Measurements from ENCODE around the gene IQSEC3. TPM values are rescaled to one million over a fixed set of nuclear protein-coding genes. Genes with fewer than 3 reads are reported as not detected.
A peak's percentile ranks its signal among the peaks of the same experiment; 100 is the strongest.
"Not testable (repeated sequence)": the region's sequence is repeated elsewhere in the genome, so short reads cannot be mapped to it uniquely, and the experiment has no call there.

Gene IQSEC3
- total and polyA plus RNA-seq, 2 donors from 2014 or later, result 1.4 to 6.9 TPM

GRCh38 chr12:184811-185575 is 118.4 kb downstream of the IQSEC3 start:
- no peaks in the 10 kb centered on the region for H3K9me3 ChIP-seq (ENCODE audit: control insufficient read depth in 2 of 3, insufficient read depth in 1 of 3, low read length in 3 of 3)
- no peak overlapping the region for H3K4me3 ChIP-seq (ENCODE audit: low read length in 3 of 3)
- H3K27me3 ChIP-seq (ENCODE audit: control insufficient read depth, insufficient read depth, low read length), result no peaks in the 10 kb centered on the region
- H3K27ac ChIP-seq (ENCODE audit: low read depth in 2 of 2, low read length in 2 of 2), result no peak overlapping the region
- intact Hi-C loops (cut with DNase I), result no loop called here
- H3K4me1 ChIP-seq (ENCODE audit: control insufficient read depth in 2 of 3, insufficient read depth in 2 of 3, low read depth in 1 of 3, low read length in 3 of 3), result peaks cover 3 to 16% (median 4%) of the 10 kb centered on the region in 3 donors
- TF ChIP-seq CTCF (IDR thresholded peaks at IDR 0.05; ENCODE audit: borderline replicate concordance, extremely low read depth, insufficient read depth), result no peak
- no peaks in the 10 kb centered on the region for H3K36me3 ChIP-seq (ENCODE audit: control insufficient read depth in 2 of 3, insufficient read depth in 3 of 3, low read length in 3 of 3)
- FAIRE-seq (no peak), DNase-seq (no peak)
- no peak overlapping the region for H3K9ac ChIP-seq (ENCODE audit: low read length in 3 of 3)

GRCh38 chr12:185576-185955 is 119.0 kb downstream of the IQSEC3 start:
- H3K27me3 ChIP-seq (ENCODE audit: control insufficient read depth, insufficient read depth, low read length), result no peaks in the 10 kb centered on the region
- TF ChIP-seq CTCF (IDR thresholded peaks at IDR 0.05; ENCODE audit: borderline replicate concordance, extremely low read depth, insufficient read depth), result no peak
- no peak for FAIRE-seq
- no peaks in the 10 kb centered on the region for H3K9me3 ChIP-seq (ENCODE audit: control insufficient read depth in 2 of 3, insufficient read depth in 1 of 3, low read length in 3 of 3)
- no peak overlapping the region for H3K4me3 ChIP-seq (ENCODE audit: low read length in 3 of 3)
- H3K27ac ChIP-seq (ENCODE audit: low read depth in 2 of 2, low read length in 2 of 2), result no peak overlapping the region
- peaks cover 0 to 14% (median 0%) of the 10 kb centered on the region in 3 donors for H3K4me1 ChIP-seq (ENCODE audit: control insufficient read depth in 2 of 3, insufficient read depth in 2 of 3, low read depth in 1 of 3, low read length in 3 of 3)
- no peaks in the 10 kb centered on the region for H3K36me3 ChIP-seq (ENCODE audit: control insufficient read depth in 2 of 3, insufficient read depth in 3 of 3, low read length in 3 of 3)
- intact Hi-C loops (cut with DNase I), result no loop called here
- no peak for DNase-seq
- H3K9ac ChIP-seq (ENCODE audit: low read length in 3 of 3), result no peak overlapping the region

- no peak overlapping the region for H3K27ac ChIP-seq (ENCODE audit: low read depth in 2 of 2, low read length in 2 of 2)
- H3K9me3 ChIP-seq (ENCODE audit: control insufficient read depth in 2 of 3, insufficient read depth in 1 of 3, low read length in 3 of 3), result no peaks in the 10 kb centered on the region
- TF ChIP-seq CTCF (IDR thresholded peaks at IDR 0.05; ENCODE audit: borderline replicate concordance, extremely low read depth, insufficient read depth), result no peak
- H3K4me1 ChIP-seq (ENCODE audit: control insufficient read depth in 2 of 3, insufficient read depth in 2 of 3, low read depth in 1 of 3, low read length in 3 of 3), result peaks cover 0 to 13% (median 0%) of the 10 kb centered on the region in 3 donors
- DNase-seq (no peak), FAIRE-seq (no peak)
- H3K36me3 ChIP-seq (ENCODE audit: control insufficient read depth in 2 of 3, insufficient read depth in 3 of 3, low read length in 3 of 3), result peaks cover 0 to 1% (median 0%) of the 10 kb centered on the region in 3 donors
- no peaks in the 10 kb centered on the region for H3K27me3 ChIP-seq (ENCODE audit: control insufficient read depth, insufficient read depth, low read length)
- H3K4me3 ChIP-seq (ENCODE audit: low read length in 3 of 3), result no peak overlapping the region
- no peak overlapping the region for H3K9ac ChIP-seq (ENCODE audit: low read length in 3 of 3)
- intact Hi-C loops (cut with DNase I), result no loop called here
Observed at GRCh38 chr12:186006-186625, 119.5 kb downstream of the IQSEC3 start.

GRCh38 chr12:187986-188909 is 121.7 kb downstream of the IQSEC3 start:
- intact Hi-C loops (cut with DNase I); H3K27me3 ChIP-seq (ENCODE audit: control insufficient read depth, insufficient read depth, low read length); H3K27ac ChIP-seq (ENCODE audit: low read depth in 2 of 2, low read length in 2 of 2); H3K9me3 ChIP-seq (ENCODE audit: control insufficient read depth in 2 of 3, insufficient read depth in 1 of 3, low read length in 3 of 3); H3K36me3 ChIP-seq (ENCODE audit: control insufficient read depth in 2 of 3, insufficient read depth in 3 of 3, low read length in 3 of 3); DNase-seq; H3K4me1 ChIP-seq (ENCODE audit: control insufficient read depth in 2 of 3, insufficient read depth in 2 of 3, low read depth in 1 of 3, low read length in 3 of 3); H3K9ac ChIP-seq (ENCODE audit: low read length in 3 of 3); FAIRE-seq: not testable (repeated sequence)
- H3K4me3 ChIP-seq (ENCODE audit: low read length in 3 of 3), result peak overlapping the region in 2 of 3 donors; percentile 46 to 54

All from kidney (tissue), 14 donors.